Lower lobe of right lung (tissue), 2 donors: Measurements from ENCODE around the gene ANTXR2. TPM values are rescaled to one million over a fixed set of nuclear protein-coding genes. Genes with fewer than 3 reads are reported as not detected.
"Not testable (repeated sequence)": the region's sequence is repeated elsewhere in the genome, so short reads cannot be mapped to it uniquely, and the experiment has no call there.

Source experiments
- ATAC-seq, 2 donors: fragments of 200-7000 bp; cut with Tn5 transposase; one replicate each; pipeline ENCODE4 v1.9.1; 2020 to 2022; ENCODE audit warnings: mild to moderate bottlenecking in 2 of 2, moderate library complexity in 2 of 2
- DNase-seq: peaks from one replicate; pipeline ENCODE4 v3.0.0-alpha.2; 2020
- H3K27ac ChIP-seq: fragments of 200-600 bp; one replicate; pipeline ENCODE4 v1.8.0; 2022
- H3K27me3 ChIP-seq: fragments of 200-600 bp; one replicate; pipeline ENCODE4 v1.8.0; 2022; ENCODE audit warnings: low read depth
- H3K36me3 ChIP-seq: fragments of 200-600 bp; one replicate; pipeline ENCODE4 v1.8.0; 2022; ENCODE audit warnings: mild to moderate bottlenecking
- H3K4me1 ChIP-seq: fragments of 200-600 bp; one replicate; pipeline ENCODE4 v1.8.0; 2022
- H3K4me3 ChIP-seq: fragments of 200-600 bp; one replicate; pipeline ENCODE4 v1.8.0; 2022; ENCODE audit warnings: mild to moderate bottlenecking
- H3K9me3 ChIP-seq: fragments of 200-600 bp; one replicate; pipeline ENCODE4 v1.8.0; 2022
- intact Hi-C: fragments of 100-400 bp; cut with DNase I; formaldehyde crosslinking; loops from one replicate; pipeline ENCODE4 v1.11.0; 2022
- total RNA-seq: library from RNA; stranded (reverse); fragmentation: NEBNext Ultra II Directional; extraction: Animal tissue kit (Norgen Biotek cat#: 25700); gene quantifications from one replicate; pipeline ENCODE4 v1.2.1, GENCODE V29; 2021
- TF ChIP-seq, protein P1 (sequence below): fragments of 200-600 bp; IDR thresholded peaks from one replicate; pipeline ENCODE4 v1.8.0; 2022; ENCODE audit warnings: antibody characterized with exemption, mild to moderate bottlenecking
- donor health status: DM: no; HTN: yes; CAD: no; lungs with severe emphysema.

ANTXR2 gene
- total RNA-seq, 1 donor from 2014 or later = 62.8 TPM

DNA sequence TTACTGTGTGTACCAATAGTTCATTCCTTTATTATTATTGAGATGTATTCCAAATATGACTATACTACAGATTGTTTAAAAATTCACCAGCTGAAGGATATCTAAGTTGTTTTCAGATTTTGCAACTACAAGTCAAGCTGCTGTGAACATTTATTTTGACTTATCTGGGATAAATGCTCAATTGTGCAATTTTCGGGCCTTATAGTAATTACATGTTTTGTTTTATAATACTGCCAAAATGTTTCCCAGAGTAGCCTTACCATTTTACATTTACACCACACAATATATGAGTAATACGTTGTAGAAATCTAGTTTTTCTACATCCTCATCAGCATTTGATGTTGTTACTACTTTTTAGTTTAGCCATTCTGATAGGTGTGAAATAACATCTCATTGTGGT is 179.6 kb downstream of the ANTXR2 start:
- no peak for DNase-seq
- intact Hi-C loops = no loop called here

DNA sequence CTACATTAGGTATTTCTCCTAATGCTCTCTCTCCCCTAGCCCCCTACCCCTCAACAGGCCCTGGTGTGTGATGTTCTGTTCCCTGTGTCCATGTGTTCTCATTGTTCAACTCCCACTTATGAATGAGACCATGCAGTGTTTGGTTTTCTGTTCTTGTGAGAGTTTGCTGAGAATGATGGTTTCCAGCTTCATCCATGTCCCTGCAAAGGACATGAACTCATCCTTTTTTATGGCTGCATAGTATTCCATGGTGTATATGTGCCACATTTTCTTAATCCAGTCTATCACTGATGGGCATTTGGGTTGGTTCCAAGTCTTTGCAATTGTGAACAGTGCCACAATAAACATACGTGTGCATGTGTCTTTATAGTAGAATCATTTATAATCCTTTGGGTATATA is 184.0 kb downstream of the ANTXR2 start:
- H3K27me3 ChIP-seq, H3K27ac ChIP-seq, H3K9me3 ChIP-seq, H3K36me3 ChIP-seq, intact Hi-C loops, ATAC-seq, H3K4me3 ChIP-seq, H3K4me1 ChIP-seq, DNase-seq: not testable (repeated sequence)

More for the DNA sequence above, 179.6 kb downstream of the ANTXR2 start:
- no peaks in the 10 kb centered on the region for H3K4me1 ChIP-seq
- H3K27ac ChIP-seq = no peak overlapping the region
- H3K4me3 ChIP-seq = no peak overlapping the region
- H3K27me3 ChIP-seq = no peaks in the 10 kb centered on the region
- no peak for ATAC-seq
- TF ChIP-seq, protein P1, sequence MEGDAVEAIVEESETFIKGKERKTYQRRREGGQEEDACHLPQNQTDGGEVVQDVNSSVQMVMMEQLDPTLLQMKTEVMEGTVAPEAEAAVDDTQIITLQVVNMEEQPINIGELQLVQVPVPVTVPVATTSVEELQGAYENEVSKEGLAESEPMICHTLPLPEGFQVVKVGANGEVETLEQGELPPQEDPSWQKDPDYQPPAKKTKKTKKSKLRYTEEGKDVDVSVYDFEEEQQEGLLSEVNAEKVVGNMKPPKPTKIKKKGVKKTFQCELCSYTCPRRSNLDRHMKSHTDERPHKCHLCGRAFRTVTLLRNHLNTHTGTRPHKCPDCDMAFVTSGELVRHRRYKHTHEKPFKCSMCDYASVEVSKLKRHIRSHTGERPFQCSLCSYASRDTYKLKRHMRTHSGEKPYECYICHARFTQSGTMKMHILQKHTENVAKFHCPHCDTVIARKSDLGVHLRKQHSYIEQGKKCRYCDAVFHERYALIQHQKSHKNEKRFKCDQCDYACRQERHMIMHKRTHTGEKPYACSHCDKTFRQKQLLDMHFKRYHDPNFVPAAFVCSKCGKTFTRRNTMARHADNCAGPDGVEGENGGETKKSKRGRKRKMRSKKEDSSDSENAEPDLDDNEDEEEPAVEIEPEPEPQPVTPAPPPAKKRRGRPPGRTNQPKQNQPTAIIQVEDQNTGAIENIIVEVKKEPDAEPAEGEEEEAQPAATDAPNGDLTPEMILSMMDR = no peak
- no peaks in the 10 kb centered on the region for H3K36me3 ChIP-seq
- no peaks in the 10 kb centered on the region for H3K9me3 ChIP-seq

DNA sequence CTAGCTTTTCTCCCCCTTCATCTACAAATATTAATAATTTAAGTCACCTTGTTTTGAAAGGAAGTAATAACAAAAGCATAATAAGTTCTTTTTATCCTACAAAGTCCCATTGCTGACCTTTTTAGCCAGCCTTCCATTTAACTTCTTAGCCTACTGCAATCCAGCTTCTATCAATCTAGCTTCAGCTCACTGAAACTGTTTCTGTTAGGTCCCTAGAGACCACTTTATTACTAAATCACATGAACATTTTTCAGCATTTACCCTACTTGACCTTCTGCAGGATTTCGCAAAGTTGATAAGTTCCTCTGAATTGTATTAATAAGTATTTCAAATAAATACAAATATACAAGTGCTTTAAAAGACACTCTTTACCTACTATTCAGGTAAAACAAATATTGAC is 186.5 kb downstream of the ANTXR2 start:
- intact Hi-C loops = no loop called here
- no peak for DNase-seq
- ATAC-seq = no peak
- Histone ChIP-seq H3K27me3 (no peaks in the 10 kb centered on the region), H3K4me1 (no peaks in the 10 kb centered on the region), H3K27ac (no peak overlapping the region), H3K4me3 (no peak overlapping the region), H3K36me3 (no peaks in the 10 kb centered on the region), H3K9me3 (no peaks in the 10 kb centered on the region)
- TF ChIP-seq, protein P1 = no peak

DNA sequence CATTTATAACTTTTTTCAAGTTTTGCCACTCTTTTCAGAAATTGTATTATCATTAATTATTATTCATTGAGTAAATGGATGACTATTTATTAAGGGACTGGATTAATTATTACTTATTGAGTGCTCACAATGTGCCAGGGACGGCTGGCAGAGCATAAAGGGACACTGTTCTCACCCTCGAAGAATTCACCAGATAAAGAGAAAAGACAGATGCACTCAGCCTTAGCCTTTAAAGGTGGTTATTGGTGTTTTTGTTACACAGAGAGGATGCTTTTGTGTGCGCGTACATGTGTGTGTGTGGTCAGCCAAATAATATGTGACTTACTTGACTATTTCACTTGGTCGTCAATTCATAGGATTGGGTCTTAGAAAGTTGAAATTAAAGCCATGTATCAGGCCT is 187.0 kb downstream of the ANTXR2 start:
- no peaks in the 10 kb centered on the region for H3K9me3 ChIP-seq
- TF ChIP-seq, protein P1 = no peak
- H3K4me1 ChIP-seq = no peaks in the 10 kb centered on the region
- intact Hi-C loops = no loop called here
- DNase-seq = no peak
- H3K4me3 ChIP-seq = no peak overlapping the region
- H3K27me3 ChIP-seq = no peaks in the 10 kb centered on the region
- ATAC-seq = no peak
- no peaks in the 10 kb centered on the region for H3K36me3 ChIP-seq
- H3K27ac ChIP-seq = no peak overlapping the region

DNA sequence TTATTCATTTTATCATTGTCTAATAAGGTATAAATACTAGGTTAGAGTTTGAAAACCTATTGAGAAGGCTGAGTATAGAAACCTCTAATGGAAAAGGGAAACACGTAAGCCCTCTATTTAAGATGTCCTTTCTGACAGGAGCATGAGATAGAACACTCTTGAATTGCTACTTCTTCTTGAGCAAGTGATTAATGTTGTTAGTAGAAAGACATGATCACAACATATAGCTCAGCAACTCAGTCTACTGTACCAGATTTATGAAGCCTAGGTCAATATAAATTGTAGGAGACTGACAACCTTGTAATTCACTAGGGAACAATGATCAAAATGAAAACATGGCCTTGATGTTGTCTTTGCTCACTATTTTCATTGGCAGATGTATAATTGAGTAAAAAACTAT is 189.7 kb downstream of the ANTXR2 start:
- no peaks in the 10 kb centered on the region for H3K27me3 ChIP-seq
- intact Hi-C loops = no loop called here
- no peak for ATAC-seq
- H3K4me1 ChIP-seq = no peaks in the 10 kb centered on the region
- TF ChIP-seq, protein P1 = no peak
- no peak overlapping the region for H3K27ac ChIP-seq
- no peak overlapping the region for H3K4me3 ChIP-seq
- no peaks in the 10 kb centered on the region for H3K9me3 ChIP-seq
- no peaks in the 10 kb centered on the region for H3K36me3 ChIP-seq
- no peak for DNase-seq

DNA sequence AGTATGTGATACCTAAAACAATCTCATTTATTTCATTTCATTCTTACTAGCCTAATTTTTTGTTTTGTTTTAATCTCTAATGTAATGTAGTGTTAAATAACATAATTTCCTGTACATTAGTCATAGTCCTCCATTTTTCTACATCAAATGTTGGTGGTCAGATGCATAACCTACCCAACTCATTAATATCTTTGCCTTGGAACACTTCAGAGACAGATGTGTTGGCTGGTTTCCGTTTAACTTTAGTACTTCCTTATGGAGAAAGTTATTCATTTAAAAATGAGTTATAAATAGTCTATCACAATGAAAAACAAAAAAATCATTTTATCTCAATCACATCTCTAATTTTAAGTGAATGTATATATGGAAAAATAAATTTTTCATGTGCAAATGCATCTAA is 190.2 kb downstream of the ANTXR2 start:
- H3K4me3 ChIP-seq = no peak overlapping the region
- no peak for ATAC-seq
- TF ChIP-seq, protein P1 = no peak
- no peaks in the 10 kb centered on the region for H3K36me3 ChIP-seq
- intact Hi-C loops = no loop called here
- H3K9me3 ChIP-seq = no peaks in the 10 kb centered on the region
- H3K4me1 ChIP-seq = no peaks in the 10 kb centered on the region
- no peak overlapping the region for H3K27ac ChIP-seq
- H3K27me3 ChIP-seq = no peaks in the 10 kb centered on the region
- DNase-seq = no peak
